Measurements from ENCODE around the gene GRPEL1.

GRPEL1 gene

DNA sequence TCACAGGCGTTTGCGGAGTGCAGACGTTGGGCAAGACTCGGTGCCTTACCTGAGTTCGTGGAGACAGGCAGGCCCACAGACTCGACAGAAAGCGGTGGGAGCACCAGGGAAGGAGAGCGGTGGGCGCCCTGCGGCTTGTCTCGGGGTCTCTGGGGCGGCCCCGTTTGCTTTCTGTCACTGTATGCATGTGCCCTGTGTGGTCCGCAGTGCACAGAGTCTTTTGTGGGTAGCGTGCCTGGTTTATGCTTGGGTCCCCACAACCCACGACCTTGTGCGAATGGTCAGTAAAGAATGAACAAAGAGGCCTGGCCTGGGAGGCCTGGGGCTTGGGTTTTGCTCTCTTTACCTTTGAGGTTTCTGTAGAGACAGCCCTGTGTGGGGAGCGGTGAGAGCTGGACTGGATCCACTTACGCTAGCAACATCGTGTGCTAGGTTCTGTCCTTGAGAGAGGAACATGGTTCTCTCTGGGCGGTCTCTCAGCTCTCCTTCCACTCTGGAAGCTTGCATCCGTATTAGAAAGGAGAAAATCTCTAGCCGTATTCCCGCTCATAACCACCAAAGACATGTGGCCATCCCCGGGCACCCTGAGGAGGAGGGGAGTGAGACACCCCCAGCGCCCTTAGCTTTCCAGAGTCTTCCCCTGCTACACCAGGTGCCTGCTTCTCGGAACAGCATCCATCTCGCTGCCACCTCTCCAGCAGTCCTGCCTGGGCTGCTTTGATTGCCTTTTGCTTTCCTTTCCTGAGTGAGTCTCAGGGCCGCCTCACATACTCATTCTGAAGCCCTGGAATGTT, 23.5 kb downstream of the GRPEL1 start:
- CTCF ChIA-PET: interaction anchor here (1.0 to 7.1 kb wide), 12 partner anchors 12 to 70 kb away, joined by 3 to 115 read pairs (median 11); partner anchors contain the start of gene GRPEL1
- TF ChIP-seq, protein P1, sequence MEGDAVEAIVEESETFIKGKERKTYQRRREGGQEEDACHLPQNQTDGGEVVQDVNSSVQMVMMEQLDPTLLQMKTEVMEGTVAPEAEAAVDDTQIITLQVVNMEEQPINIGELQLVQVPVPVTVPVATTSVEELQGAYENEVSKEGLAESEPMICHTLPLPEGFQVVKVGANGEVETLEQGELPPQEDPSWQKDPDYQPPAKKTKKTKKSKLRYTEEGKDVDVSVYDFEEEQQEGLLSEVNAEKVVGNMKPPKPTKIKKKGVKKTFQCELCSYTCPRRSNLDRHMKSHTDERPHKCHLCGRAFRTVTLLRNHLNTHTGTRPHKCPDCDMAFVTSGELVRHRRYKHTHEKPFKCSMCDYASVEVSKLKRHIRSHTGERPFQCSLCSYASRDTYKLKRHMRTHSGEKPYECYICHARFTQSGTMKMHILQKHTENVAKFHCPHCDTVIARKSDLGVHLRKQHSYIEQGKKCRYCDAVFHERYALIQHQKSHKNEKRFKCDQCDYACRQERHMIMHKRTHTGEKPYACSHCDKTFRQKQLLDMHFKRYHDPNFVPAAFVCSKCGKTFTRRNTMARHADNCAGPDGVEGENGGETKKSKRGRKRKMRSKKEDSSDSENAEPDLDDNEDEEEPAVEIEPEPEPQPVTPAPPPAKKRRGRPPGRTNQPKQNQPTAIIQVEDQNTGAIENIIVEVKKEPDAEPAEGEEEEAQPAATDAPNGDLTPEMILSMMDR (IDR thresholded peaks at IDR 0.05; ENCODE audit: control extremely low read depth, extremely low read depth, low read depth, missing control alignments): no peak
- no peak for DNase-seq (ENCODE audit: extremely low spot score)
- POLR2A ChIA-PET: interaction anchor here (1.1 to 1.3 kb wide), 2 partner anchors 24 to 27 kb away, joined by 3 read pairs; partner anchors contain the start of gene GRPEL1

DNA sequence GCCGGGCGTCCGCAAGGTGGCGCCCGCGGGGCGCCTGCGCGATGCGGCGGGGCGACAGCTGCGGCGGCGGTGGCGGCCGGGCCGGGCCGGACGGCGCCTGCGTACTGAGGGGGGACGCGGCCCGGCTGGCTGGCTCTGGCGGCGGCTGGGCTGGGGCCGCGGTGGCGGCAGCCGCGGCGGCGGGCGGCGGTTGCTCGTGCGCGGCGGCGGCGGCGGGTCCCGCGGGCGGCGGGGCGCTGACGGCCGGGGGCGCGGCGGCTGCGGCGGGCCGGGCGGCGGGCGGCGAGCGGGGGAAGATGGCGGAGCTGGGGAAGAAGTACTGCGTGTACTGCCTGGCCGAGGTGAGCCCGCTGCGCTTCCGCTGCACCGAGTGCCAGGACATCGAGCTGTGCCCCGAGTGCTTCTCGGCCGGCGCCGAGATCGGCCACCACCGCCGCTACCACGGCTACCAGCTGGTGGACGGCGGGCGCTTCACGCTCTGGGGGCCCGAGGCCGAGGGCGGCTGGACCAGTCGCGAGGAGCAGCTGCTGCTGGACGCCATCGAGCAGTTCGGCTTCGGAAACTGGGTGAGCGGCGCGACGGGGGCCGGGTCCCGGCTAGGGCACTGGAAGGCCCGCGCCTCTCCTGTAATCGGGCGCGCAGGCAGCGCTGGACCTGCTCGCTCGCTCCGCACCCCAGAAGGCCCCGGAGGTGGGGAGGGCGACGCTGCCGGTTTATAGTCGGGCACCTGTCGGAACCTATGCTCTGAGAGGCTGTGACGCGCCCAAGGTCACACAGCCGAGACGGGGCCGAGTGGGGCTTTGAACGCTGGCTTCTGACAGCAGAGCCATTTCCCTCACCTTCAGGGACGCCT, 24.4 kb downstream of the GRPEL1 start, which contains the start of gene TADA2B:
Gene TADA2B (plus strand): TSS at position 89 of the 853 bp plus-strand sequence. CDS start 208 bp downstream, at position 297.
- POLR2A ChIA-PET: interaction anchor here (0.6 to 1.3 kb wide), 4 partner anchors 24 to 435 kb away, joined by 3 to 16 read pairs (median 4); partner anchors contain the start of gene GRPEL1
- TF ChIP-seq, protein P1 (IDR thresholded peaks at IDR 0.05; ENCODE audit: control extremely low read depth, extremely low read depth, low read depth, missing control alignments): no peak
- DNase-seq (ENCODE audit: extremely low spot score): no peak
- CTCF ChIA-PET: interaction anchor here (0.9 to 7.1 kb wide), 27 partner anchors 9 to 369 kb away, joined by 3 to 115 read pairs (median 6); partner anchors contain the start of genes GRPEL1 and TBC1D14

DNA sequence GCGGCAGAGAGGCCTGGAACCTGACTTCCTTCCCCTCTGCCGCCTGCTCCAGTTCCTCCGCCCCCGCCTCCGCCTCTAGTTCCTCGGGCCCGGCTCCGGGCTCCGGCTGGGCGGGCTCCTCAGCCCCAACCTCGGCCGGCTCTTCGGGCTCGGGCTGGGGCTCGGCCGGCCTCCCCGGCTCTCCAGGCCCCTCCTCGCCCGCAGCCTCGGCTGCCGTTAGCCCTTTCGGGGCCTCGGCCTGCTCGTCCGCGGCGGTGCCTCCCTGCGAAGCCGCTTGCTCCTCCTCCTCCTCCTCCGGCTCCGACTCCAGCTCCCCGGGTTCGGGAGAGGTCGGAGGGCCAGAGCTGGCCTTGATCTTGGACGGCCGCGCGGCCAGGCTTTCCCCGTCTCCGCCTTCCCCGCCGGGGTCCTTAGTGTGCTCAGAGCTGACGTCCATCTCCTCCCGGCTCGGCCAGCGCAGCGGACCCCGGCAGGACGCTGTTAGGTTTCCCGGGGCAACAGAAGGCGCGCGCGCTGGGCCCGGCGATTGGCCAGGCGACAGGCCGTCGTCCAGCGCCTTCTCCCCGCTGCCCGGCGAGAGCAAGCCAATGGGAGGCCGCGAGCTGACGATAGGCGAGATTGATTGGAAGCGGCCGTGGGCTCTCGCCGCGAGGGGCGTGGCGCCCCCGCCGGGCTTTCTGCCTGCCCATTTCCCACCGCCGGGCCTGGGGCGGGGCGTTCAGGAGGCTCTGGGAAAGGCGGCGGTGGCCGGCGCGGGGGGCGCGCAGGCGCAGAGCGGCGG, 25.2 kb downstream of the GRPEL1 start:
- TF ChIP-seq, protein P1 (IDR thresholded peaks at IDR 0.05; ENCODE audit: control extremely low read depth, extremely low read depth, low read depth, missing control alignments): peak; percentile 70
- peak; percentile 99 for DNase-seq (ENCODE audit: extremely low spot score)
- ChIA-PET CTCF (interaction anchor here (0.7 to 7.1 kb wide), 30 partner anchors 8 to 368 kb away, joined by 3 to 115 read pairs (median 6); partner anchors contain the start of genes GRPEL1 and TBC1D14), POLR2A (interaction anchor here (0.6 to 1.3 kb wide), 3 partner anchors 25 to 434 kb away, joined by 3 to 16 read pairs (median 5); partner anchors contain the start of gene GRPEL1)

DNA sequence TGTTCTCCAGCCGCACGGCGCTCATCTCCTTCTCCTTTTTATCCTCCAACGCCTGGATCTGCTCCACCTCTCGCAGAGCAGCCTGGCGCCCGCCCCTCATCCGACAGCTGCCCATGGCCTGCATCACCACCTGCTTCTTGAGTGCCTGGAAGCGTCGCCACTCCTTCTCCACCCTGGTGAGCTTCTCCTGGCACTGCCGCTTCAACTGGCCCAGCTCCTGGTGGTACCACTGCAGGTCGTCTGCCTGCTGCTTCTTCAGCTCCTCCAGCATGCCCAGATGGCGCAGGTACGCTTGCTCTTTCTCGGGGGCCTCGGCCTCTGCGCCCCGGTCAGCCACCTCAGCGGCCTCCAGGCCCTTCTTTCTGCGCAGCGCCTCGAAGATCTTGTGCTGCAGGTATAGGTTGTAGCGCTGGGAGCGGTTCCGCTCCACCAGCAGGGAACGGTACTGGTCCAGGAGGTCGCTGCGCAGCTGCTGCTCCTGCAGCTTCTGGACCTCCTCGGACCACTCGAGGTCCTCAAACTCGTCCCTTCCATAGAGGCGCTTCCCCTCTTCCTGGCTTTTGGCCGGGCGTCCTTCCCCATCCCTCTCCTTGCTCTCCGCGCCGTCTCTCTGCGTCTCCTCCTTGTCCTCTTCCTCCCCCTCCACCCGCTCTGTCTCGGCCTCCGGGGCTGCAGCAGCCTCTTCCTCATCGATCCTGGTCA, 25.9 kb downstream of the GRPEL1 start:
- ChIA-PET POLR2A (no interaction called here), CTCF (interaction anchor here (0.9 to 7.1 kb wide), 17 partner anchors 7 to 367 kb away, joined by 3 to 115 read pairs (median 6); partner anchors contain the start of gene GRPEL1)
- DNase-seq (ENCODE audit: extremely low spot score): no peak
- TF ChIP-seq, protein P1 (IDR thresholded peaks at IDR 0.05; ENCODE audit: control extremely low read depth, extremely low read depth, low read depth, missing control alignments): no peak

DNA sequence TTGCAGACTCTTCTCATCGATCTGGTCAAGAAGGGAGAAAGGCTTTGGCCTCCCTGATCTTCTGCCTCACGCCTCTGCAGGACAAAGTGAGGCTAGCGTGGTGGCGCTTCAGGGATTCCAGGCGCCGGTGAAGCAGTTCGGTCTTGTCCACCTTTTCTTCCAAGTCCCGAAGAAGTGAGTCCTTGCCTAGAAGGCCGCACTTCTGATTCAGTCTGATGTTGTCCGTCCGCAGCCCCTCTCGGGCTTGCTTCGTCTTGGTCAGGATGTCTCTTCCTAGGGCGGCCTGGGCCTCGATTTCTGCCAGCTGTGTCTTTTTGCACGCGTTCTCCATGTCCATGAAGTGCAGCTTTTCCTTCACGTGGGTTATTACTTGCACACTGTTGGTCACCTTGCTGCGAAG, 26.6 kb downstream of the GRPEL1 start:
- CTCF ChIA-PET: interaction anchor here (1.2 to 7.1 kb wide), 8 partner anchors 10 to 67 kb away, joined by 3 to 115 read pairs (median 17); partner anchors contain the start of gene GRPEL1
- POLR2A ChIA-PET: no interaction called here
- TF ChIP-seq, protein P1 (IDR thresholded peaks at IDR 0.05; ENCODE audit: control extremely low read depth, extremely low read depth, low read depth, missing control alignments): no peak
- no peak for DNase-seq (ENCODE audit: extremely low spot score)

Data from GM10248 (cell line).